Fibroblast of villous mesenchyme (primary cell): ENCODE data around the gene PTDSS2. TPM values are rescaled to one million over a fixed set of nuclear protein-coding genes. Genes with fewer than 3 reads are reported as not detected.

Experiments
- DNase-seq: peaks from one replicate; pipeline ENCODE4 v3.0.0-alpha.2; 2010; ENCODE audit warnings: low read depth
- H3K4me3 ChIP-seq: 2 replicates; pipeline ENCODE4 v1.5.1; 2011; ENCODE audit warnings: low read depth, mild to moderate bottlenecking, low read length
- CTCF ChIP-seq: IDR thresholded peaks from 2 replicates; pipeline ENCODE4 v1.5.1; 2012; ENCODE audit warnings: low read depth, mild to moderate bottlenecking, low read length; ENCODE audit not compliant: insufficient read depth
- total RNA-seq: library from RNA; depleted of rRNA; stranded (reverse); fragments of >200 nt; gene quantifications from 2 replicates; pipeline ENCODE4 v1.2.3, GENCODE V29; 2012

PTDSS2 gene
- total RNA-seq, 1 donor, result 31.5 TPM

- no peak overlapping the region for H3K4me3 ChIP-seq
- no peak for DNase-seq
- TF ChIP-seq CTCF, result no peak
These were observed 23.3 kb downstream of the PTDSS2 start for GRCh38 chr11:473415-473814.

GRCh38 chr11:473962-474785, 24.1 kb downstream of the PTDSS2 start:
- no peak overlapping the region for H3K4me3 ChIP-seq
- TF ChIP-seq CTCF, result no peak
- no peak for DNase-seq

- no peak overlapping the region for H3K4me3 ChIP-seq
- no peak for TF ChIP-seq CTCF
- DNase-seq, result no peak
These were observed 24.9 kb downstream of the PTDSS2 start for GRCh38 chr11:474914-475506.

GRCh38 chr11:475941-476340, 25.9 kb downstream of the PTDSS2 start:
- no peak for DNase-seq
- no peak overlapping the region for H3K4me3 ChIP-seq
- TF ChIP-seq CTCF, result no peak

- no peak overlapping the region for H3K4me3 ChIP-seq
- no peak for DNase-seq
- TF ChIP-seq CTCF, result no peak
These were observed 26.3 kb downstream of the PTDSS2 start for GRCh38 chr11:476416-476815.

- DNase-seq, result no peak
- H3K4me3 ChIP-seq, result no peak overlapping the region
- no peak for TF ChIP-seq CTCF
These were observed 27.1 kb downstream of the PTDSS2 start for GRCh38 chr11:477052-477715.
